ENCODE measurements around the gene BNIP5.
"Not testable (repeated sequence)": the region's sequence is repeated elsewhere in the genome, so short reads cannot be mapped to it uniquely, and the experiment has no call there.

Gene BNIP5

GRCh38 chr6:36340618-36341454 is 4.1 kb upstream of the BNIP5 start:
- DNase-seq = peak; percentile 22

DNA sequence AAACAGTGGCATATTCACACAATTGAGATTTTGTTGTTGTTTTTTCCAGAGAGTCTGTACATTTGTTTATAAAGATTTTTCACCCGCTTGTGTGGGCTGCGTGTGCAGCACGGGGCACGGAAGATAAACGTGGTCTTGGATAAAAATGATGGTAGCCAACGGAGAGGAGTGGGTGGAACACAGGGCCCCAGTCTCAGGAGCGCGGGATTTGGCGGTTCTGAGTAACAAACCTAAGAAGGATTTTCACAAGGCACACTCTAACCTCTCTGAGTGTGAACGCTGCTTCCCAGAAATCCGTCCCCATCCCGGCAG is 3.6 kb upstream of the BNIP5 start:
- DNase-seq = no peak

GRCh38 chr6:36339146-36339545 is 2.5 kb upstream of the BNIP5 start:
- DNase-seq = no peak

- not testable (repeated sequence) for DNase-seq
Measured at GRCh38 chr6:36338223-36338622, 1.5 kb upstream of the BNIP5 start.

- no peak for DNase-seq
Measured at GRCh38 chr6:36337814-36338213, 1.1 kb upstream of the BNIP5 start.

DNA sequence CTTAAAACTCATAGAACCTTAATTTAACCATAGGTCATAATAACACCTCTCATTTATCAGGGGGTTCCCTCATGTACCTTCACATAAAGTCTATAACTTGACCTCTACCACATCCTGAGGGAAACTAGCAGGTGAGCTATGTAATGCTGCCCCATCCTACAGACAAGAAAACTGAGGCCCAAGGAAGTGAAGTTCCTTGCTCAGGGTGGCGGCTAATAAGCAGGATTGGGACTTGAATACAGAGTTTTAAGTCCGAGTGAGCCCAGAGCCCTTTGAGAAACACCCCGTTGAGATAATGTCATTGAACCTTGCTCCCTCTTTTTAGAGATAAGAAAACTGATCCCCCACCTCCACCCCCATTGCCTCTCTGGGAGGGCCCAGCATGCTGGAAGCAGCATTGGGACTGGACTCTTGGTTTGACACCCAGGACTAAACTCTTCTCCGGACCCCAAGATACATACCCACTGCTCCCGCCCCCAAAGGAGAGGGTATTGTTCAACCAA is 429 bp downstream of the BNIP5 start:
- DNase-seq = no peak

GRCh38 chr6:36335465-36336207 is 1.1 kb downstream of the BNIP5 start:
- no peak for DNase-seq

- no peak for DNase-seq
Measured at GRCh38 chr6:36334832-36335459, 1.7 kb downstream of the BNIP5 start.

GRCh38 chr6:36333931-36334725 is 2.6 kb downstream of the BNIP5 start:
- no peak for DNase-seq

DNA sequence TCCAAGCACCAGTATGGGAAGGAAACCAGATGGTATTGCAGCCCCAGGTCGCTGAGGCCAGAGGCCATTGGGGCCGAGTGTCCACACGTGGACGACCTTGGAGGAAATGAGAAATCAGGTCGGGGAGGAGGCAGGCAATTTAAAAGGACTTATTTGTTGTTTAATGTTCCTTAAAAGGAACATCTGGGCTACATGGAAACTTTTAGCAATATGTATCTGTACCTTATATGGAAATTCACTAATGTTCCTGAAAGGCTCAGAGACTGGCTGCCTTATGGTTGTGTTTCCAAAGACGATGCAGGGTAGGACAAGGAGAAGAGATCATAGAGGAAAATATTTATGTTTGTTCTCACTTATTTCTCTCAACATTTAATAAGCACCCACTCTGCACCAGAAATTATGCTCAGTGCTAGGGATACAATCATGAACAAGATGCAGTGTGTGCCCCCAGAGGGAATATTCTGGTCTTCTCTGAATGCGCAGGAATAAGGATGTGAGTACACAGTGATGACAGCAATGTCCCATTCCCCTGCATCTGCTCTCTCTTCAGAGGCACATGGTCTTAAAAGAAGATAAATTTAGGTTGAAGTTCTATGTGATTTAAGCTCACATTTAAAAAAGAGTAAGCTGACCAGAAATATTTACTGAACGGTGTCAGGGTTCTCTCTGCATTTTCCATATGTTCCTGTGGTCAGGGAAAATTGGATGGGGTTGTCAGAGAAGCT is 3.4 kb downstream of the BNIP5 start:
- no peak for DNase-seq

DNA sequence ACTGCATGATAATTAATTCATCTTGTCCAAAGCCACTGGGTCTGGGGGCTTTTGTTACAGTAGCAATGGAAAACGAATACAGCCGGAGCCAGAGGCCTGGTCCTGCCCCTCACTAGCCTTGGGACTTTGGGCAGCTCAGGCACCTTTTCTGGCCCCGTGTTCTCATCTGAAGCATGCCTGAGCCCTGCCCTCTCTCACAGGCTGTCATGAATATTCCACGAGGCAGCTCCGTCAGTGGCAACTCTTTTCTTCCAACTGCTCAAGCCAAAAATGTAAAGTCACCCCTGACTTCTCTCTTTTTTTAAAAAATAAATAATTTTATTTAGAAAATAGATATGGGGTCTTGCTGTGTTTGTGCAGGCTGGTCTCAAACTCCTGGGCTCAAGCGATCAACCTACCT is 5.3 kb downstream of the BNIP5 start:
- DNase-seq = no peak

GRCh38 chr6:36330366-36330765 is 6.3 kb downstream of the BNIP5 start:
- DNase-seq = no peak

- DNase-seq = no peak
Measured at GRCh38 chr6:36329798-36330291, 6.8 kb downstream of the BNIP5 start.

- no peak for DNase-seq
Measured at GRCh38 chr6:36328600-36328999, 8.1 kb downstream of the BNIP5 start.

GRCh38 chr6:36327919-36328236 is 8.8 kb downstream of the BNIP5 start:
- DNase-seq = no peak

GRCh38 chr6:36327226-36327918 is 9.3 kb downstream of the BNIP5 start:
- DNase-seq = no peak

- no peak for DNase-seq
Measured at GRCh38 chr6:36326356-36326995, 10.2 kb downstream of the BNIP5 start.

DNA sequence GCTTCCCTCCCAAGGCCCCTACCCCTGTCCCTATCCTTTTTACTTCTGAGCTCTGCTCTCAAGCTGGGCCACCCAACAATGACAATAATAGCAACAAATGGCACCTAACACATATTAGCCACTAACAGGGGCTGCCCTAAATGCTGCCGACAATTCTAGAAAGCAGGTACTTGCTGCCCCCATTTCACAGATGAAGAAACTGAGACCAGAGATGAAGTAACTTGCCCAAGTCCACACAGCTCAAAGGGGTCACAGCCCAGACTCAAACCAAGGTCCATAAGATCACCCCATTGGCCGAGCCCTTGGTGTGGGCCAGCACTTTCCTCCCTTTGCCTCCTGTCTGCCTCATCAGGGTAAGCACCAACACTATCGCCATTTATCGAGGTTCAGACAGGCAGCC is 12.0 kb downstream of the BNIP5 start:
- no peak for DNase-seq

DNA sequence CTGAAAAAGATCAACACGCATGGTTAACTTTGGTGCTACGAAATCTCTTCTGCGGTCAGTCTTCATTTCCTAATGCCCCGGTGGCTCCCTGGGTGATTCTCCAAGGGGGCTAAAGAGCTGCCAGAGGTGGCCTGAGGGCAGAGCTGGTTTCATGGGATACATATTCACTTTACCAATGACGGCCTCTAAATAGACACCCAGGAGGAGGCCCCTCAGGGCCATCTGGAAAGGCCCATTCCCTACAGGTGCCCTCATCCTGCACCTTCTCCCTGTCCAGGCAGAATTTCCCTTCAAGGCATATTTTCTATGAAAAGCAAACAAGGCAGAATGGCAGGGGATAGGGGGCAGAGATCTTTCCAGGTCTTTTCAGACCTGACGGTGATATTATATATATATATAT is 12.5 kb downstream of the BNIP5 start:
- DNase-seq = no peak

DNA sequence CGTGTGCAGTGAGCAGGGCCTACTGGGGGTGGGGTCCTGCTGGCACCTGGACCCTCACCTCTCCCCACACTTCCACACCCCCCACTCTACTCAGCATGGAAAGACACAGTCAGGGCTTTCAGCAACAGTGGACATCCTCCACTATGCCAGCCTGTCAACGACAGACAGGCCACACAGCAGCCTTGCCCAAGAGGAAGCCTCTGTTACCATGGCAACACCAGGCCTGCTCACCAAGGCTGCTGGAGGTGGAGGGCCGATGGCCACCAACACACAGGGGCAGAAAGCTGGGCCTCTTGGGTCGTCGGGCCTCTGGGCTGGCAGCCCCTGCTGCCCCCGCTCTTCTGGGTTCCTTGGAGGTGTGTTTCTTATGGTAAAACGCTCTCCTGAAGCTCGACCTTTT is 13.6 kb downstream of the BNIP5 start:
- no peak for DNase-seq

DNA sequence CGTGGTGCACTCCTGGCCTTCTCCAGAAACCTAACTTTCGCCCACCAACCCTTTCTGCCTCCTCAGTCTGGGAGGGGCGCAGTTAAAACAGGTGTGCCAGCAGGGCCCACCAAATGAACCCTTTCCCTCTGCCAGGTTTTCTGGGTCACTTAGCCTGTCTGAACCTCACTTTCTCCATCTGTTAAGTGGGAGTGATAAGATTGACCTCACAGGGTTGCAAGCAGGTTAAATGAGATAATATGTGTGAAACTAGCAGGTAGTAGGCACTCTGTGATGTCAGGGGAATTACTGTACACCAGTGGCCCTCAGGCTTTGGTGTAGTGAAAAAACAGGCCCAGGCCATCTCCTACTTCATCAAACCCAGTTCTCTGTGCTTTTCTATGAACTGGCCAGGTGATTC is 14.1 kb downstream of the BNIP5 start:
- no peak for DNase-seq
